Measurements from ENCODE around the gene SLC17A8. TPM values are rescaled to one million over a fixed set of nuclear protein-coding genes. Genes with fewer than 3 reads are reported as not detected.

SLC17A8 gene
- total and polyA plus RNA-seq, 2 experiments from 2014 or later = not detected

GRCh38 chr12:100447381-100447780 is 90.5 kb downstream of the SLC17A8 start:
- Histone ChIP-seq H3K27ac (no peak overlapping the region), H3K36me3 (no peaks in the 10 kb centered on the region), H3K4me3 (no peak overlapping the region), H3K27me3 (no peaks in the 10 kb centered on the region), H3K9me3 (ENCODE audit: low read depth) (no peaks in the 10 kb centered on the region), H3K4me1 (ENCODE audit: low read depth) (no peaks in the 10 kb centered on the region)
- no peak for TF ChIP-seq CTCF (IDR thresholded peaks at IDR 0.05; ENCODE audit: low read depth, low read length)
- DNase-seq (ENCODE audit: low read depth in 1 of 2, low spot score in 1 of 2) = peak in 1 of 2 donors; percentile 8

- Histone ChIP-seq H3K27ac (no peak overlapping the region), H3K9me3 (ENCODE audit: low read depth) (no peaks in the 10 kb centered on the region), H3K4me3 (no peak overlapping the region), H3K27me3 (no peaks in the 10 kb centered on the region), H3K36me3 (no peaks in the 10 kb centered on the region), H3K4me1 (ENCODE audit: low read depth) (no peaks in the 10 kb centered on the region)
- no peak for TF ChIP-seq CTCF (IDR thresholded peaks at IDR 0.05; ENCODE audit: low read depth, low read length)
- no peak for DNase-seq (ENCODE audit: low read depth in 1 of 2, low spot score in 1 of 2)
Measured at GRCh38 chr12:100448656-100449055, 91.8 kb downstream of the SLC17A8 start.

GRCh38 chr12:100450735-100451134 is 93.9 kb downstream of the SLC17A8 start:
- TF ChIP-seq CTCF (IDR thresholded peaks at IDR 0.05; ENCODE audit: low read depth, low read length) = no peak
- no peaks in the 10 kb centered on the region for H3K4me1 ChIP-seq (ENCODE audit: low read depth)
- H3K9me3 ChIP-seq (ENCODE audit: low read depth) = no peaks in the 10 kb centered on the region
- no peaks in the 10 kb centered on the region for H3K36me3 ChIP-seq
- H3K27ac ChIP-seq = no peak overlapping the region
- H3K27me3 ChIP-seq = no peaks in the 10 kb centered on the region
- H3K4me3 ChIP-seq = no peak overlapping the region
- DNase-seq (ENCODE audit: low read depth in 1 of 2, low spot score in 1 of 2) = peak in 1 of 2 donors; percentile 54

GRCh38 chr12:100453951-100454350 is 97.1 kb downstream of the SLC17A8 start:
- no peak for DNase-seq (ENCODE audit: low read depth in 1 of 2, low spot score in 1 of 2)

GRCh38 chr12:100455896-100456295 is 99.0 kb downstream of the SLC17A8 start:
- Histone ChIP-seq H3K27me3 (no peaks in the 10 kb centered on the region), H3K4me3 (no peak overlapping the region), H3K9me3 (ENCODE audit: low read depth) (no peaks in the 10 kb centered on the region), H3K27ac (no peak overlapping the region), H3K36me3 (no peaks in the 10 kb centered on the region), H3K4me1 (ENCODE audit: low read depth) (no peaks in the 10 kb centered on the region)
- DNase-seq (ENCODE audit: low read depth in 1 of 2, low spot score in 1 of 2) = no peak
- no peak for TF ChIP-seq CTCF (IDR thresholded peaks at IDR 0.05; ENCODE audit: low read depth, low read length)

More at GRCh38 chr12:100453951-100454350, 97.1 kb downstream of the SLC17A8 start:
- Histone ChIP-seq H3K27ac (no peak overlapping the region), H3K4me1 (ENCODE audit: low read depth) (no peaks in the 10 kb centered on the region), H3K27me3 (no peaks in the 10 kb centered on the region), H3K9me3 (ENCODE audit: low read depth) (no peaks in the 10 kb centered on the region), H3K36me3 (no peaks in the 10 kb centered on the region), H3K4me3 (no peak overlapping the region)
- no peak for TF ChIP-seq CTCF (IDR thresholded peaks at IDR 0.05; ENCODE audit: low read depth, low read length)

GRCh38 chr12:100458191-100458590 is 101.3 kb downstream of the SLC17A8 start:
- H3K4me3 ChIP-seq = no peak overlapping the region
- no peak overlapping the region for H3K27ac ChIP-seq
- H3K27me3 ChIP-seq = no peaks in the 10 kb centered on the region
- H3K36me3 ChIP-seq = no peaks in the 10 kb centered on the region
- no peaks in the 10 kb centered on the region for H3K9me3 ChIP-seq (ENCODE audit: low read depth)
- no peak for TF ChIP-seq CTCF (IDR thresholded peaks at IDR 0.05; ENCODE audit: low read depth, low read length)
- DNase-seq (ENCODE audit: low read depth in 1 of 2, low spot score in 1 of 2) = no peak
- no peaks in the 10 kb centered on the region for H3K4me1 ChIP-seq (ENCODE audit: low read depth)
